Panc1 (cell line): ENCODE results near the gene SMTNL1.

Source experiments
- POLR2AphosphoS5 ChIP-seq: IDR thresholded peaks from 2 replicates; pipeline ENCODE4 v1.6.1; 2012; ENCODE audit warnings: mild to moderate bottlenecking, low read depth, low read length, moderate library complexity
- SIN3A ChIP-seq: IDR thresholded peaks from 2 replicates; pipeline ENCODE4 v1.6.1; 2012; ENCODE audit warnings: low read depth, mild to moderate bottlenecking, low read length, moderate library complexity, borderline replicate concordance; ENCODE audit not compliant: insufficient read depth
- TF ChIP-seq, protein P1 (sequence below): fragments of 450-650 bp; IDR thresholded peaks from 2 replicates; pipeline ENCODE4 v1.5.1; 2017; ENCODE audit warnings: mild to moderate bottlenecking
- TF ChIP-seq, protein P2 (sequence below), 2 experiments: IDR thresholded peaks; 2 replicates each; pipeline ENCODE4 v1.6.1; 2011 to 2012; ENCODE audit warnings: low read depth in 2 of 2, control low read depth in 1 of 2, low read length in 1 of 2, mild to moderate bottlenecking in 1 of 2, moderate library complexity in 1 of 2; ENCODE audit not compliant: insufficient read depth in 1 of 2

DNA sequence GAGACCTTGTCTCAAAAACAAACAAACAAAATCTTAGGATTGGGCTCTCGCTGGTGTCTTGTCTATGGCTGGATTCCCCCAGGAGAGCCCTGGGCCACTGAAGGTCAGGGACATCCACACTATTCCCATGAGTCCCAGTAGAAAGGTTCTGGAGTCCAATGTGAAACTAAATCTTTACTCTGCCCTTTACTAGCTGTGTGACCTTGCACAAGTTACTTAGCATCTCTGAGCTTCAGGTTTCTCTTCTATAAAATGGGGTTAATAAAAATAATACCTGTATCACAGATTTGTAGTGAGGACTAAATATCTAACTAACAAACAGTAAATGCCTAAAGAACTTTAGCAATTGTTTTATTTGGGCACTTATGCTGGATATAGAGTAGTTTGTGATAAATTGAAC is 30.9 kb upstream of the SMTNL1 start:
- TF ChIP-seq, protein P1, sequence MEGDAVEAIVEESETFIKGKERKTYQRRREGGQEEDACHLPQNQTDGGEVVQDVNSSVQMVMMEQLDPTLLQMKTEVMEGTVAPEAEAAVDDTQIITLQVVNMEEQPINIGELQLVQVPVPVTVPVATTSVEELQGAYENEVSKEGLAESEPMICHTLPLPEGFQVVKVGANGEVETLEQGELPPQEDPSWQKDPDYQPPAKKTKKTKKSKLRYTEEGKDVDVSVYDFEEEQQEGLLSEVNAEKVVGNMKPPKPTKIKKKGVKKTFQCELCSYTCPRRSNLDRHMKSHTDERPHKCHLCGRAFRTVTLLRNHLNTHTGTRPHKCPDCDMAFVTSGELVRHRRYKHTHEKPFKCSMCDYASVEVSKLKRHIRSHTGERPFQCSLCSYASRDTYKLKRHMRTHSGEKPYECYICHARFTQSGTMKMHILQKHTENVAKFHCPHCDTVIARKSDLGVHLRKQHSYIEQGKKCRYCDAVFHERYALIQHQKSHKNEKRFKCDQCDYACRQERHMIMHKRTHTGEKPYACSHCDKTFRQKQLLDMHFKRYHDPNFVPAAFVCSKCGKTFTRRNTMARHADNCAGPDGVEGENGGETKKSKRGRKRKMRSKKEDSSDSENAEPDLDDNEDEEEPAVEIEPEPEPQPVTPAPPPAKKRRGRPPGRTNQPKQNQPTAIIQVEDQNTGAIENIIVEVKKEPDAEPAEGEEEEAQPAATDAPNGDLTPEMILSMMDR = no peak
- TF ChIP-seq, protein P2, sequence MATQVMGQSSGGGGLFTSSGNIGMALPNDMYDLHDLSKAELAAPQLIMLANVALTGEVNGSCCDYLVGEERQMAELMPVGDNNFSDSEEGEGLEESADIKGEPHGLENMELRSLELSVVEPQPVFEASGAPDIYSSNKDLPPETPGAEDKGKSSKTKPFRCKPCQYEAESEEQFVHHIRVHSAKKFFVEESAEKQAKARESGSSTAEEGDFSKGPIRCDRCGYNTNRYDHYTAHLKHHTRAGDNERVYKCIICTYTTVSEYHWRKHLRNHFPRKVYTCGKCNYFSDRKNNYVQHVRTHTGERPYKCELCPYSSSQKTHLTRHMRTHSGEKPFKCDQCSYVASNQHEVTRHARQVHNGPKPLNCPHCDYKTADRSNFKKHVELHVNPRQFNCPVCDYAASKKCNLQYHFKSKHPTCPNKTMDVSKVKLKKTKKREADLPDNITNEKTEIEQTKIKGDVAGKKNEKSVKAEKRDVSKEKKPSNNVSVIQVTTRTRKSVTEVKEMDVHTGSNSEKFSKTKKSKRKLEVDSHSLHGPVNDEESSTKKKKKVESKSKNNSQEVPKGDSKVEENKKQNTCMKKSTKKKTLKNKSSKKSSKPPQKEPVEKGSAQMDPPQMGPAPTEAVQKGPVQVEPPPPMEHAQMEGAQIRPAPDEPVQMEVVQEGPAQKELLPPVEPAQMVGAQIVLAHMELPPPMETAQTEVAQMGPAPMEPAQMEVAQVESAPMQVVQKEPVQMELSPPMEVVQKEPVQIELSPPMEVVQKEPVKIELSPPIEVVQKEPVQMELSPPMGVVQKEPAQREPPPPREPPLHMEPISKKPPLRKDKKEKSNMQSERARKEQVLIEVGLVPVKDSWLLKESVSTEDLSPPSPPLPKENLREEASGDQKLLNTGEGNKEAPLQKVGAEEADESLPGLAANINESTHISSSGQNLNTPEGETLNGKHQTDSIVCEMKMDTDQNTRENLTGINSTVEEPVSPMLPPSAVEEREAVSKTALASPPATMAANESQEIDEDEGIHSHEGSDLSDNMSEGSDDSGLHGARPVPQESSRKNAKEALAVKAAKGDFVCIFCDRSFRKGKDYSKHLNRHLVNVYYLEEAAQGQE (IDR thresholded peaks at IDR 0.05; ENCODE audit: insufficient read depth in 1 of 2, low read depth in 2 of 2, low read length in 1 of 2) = no peak
- TF ChIP-seq POLR2AphosphoS5 = no peak
- TF ChIP-seq SIN3A = no peak
